ENCODE measurements around the gene MCTP2. TPM values are rescaled to one million over a fixed set of nuclear protein-coding genes. Genes with fewer than 3 reads are reported as not detected.

Gene MCTP2
- total and polyA plus RNA-seq, 2 of the 8 experiments (the other 6 are each of a cell fraction or from before 2014, with no cell fraction given): 3.4 to 4.5 TPM

- no peak overlapping the region for H2AFZ ChIP-seq (ENCODE audit: low read length)
These were observed 33.6 kb downstream of the MCTP2 start for GRCh38 chr15:94265009-94265408.

More at GRCh38 chr15:94265009-94265408, 33.6 kb downstream of the MCTP2 start:
- Histone ChIP-seq H3K18ac (ENCODE audit: extremely low read depth, low read length) (no peak overlapping the region), H2BK5ac (ENCODE audit: low read depth, low read length) (no peak overlapping the region), H3K9me3 (ENCODE audit: insufficient read depth in 2 of 2, low read depth in 1 of 2, low read length in 1 of 2) (no peaks in the 10 kb centered on the region), H3K23me2 (ENCODE audit: low read depth, low read length) (no peaks in the 10 kb centered on the region), H3K36me3 (ENCODE audit: control insufficient read depth in 2 of 4, insufficient read depth in 4 of 4, low read length in 3 of 4) (no peaks in the 10 kb centered on the region), H3K79me1 (ENCODE audit: low read depth, low read length) (no peaks in the 10 kb centered on the region), H3K9ac (replicated peaks in 1 of 4; ENCODE audit: extremely low read depth in 1 of 4, low read depth in 3 of 4, low read length in 3 of 4) (no peak overlapping the region), H3K23ac (ENCODE audit: insufficient read length) (no peak overlapping the region), H3K79me2 (ENCODE audit: control insufficient read depth in 1 of 2, insufficient read depth in 2 of 2, low read length in 2 of 2) (no peaks in the 10 kb centered on the region), H3K56ac (replicated peaks; ENCODE audit: insufficient read length, low read depth, low read length) (no peak overlapping the region), H2AK5ac (ENCODE audit: low read depth, low read length) (no peak overlapping the region), H3K4me1 (replicated peaks in 1 of 4; ENCODE audit: control insufficient read depth in 3 of 4, insufficient read depth in 4 of 4, low read length in 3 of 4) (no peaks in the 10 kb centered on the region), H3K4me3 (ENCODE audit: extremely low read depth in 1 of 4, insufficient read depth in 2 of 4, low read depth in 3 of 4, low read length in 4 of 4) (no peak overlapping the region), H3K14ac (ENCODE audit: insufficient read length) (no peak overlapping the region), H4K8ac (ENCODE audit: extremely low read depth, insufficient read depth, low read length) (no peak overlapping the region), H4K5ac (ENCODE audit: insufficient read length, low read depth, low read length) (no peak overlapping the region), H2BK12ac (ENCODE audit: low read depth, low read length) (no peak overlapping the region), H2BK20ac (ENCODE audit: low read length) (no peak overlapping the region), H3K4me2 (ENCODE audit: insufficient read depth in 1 of 2, low read depth in 2 of 2, low read length in 2 of 2) (no peak overlapping the region), H2BK120ac (replicated peaks; ENCODE audit: low read depth, low read length) (no peak overlapping the region), H3K27ac (ENCODE audit: low read depth, low read length) (no peak overlapping the region), H4K91ac (replicated peaks; ENCODE audit: insufficient read length, low read length) (no peak overlapping the region), H2BK15ac (ENCODE audit: low read length) (no peak overlapping the region), H3K4ac (replicated peaks; ENCODE audit: insufficient read length, low read depth, low read length) (no peak overlapping the region), H3K27me3 (replicated peaks in 1 of 4; ENCODE audit: control insufficient read depth in 3 of 4, extremely low read depth in 1 of 4, insufficient read depth in 3 of 4, low read length in 3 of 4) (no peaks in the 10 kb centered on the region), H4K20me1 (replicated peaks in 1 of 2; ENCODE audit: control insufficient read depth in 1 of 2, insufficient read depth in 2 of 2, low read length in 2 of 2) (no peaks in the 10 kb centered on the region)
- WGBS, 2 experiments (ENCODE audit: extremely low coverage in 1 of 2, insufficient coverage in 1 of 2, insufficient read length in 1 of 2, insufficient replicate concordance in 2 of 2, low coverage in 1 of 2, low lambda C conversion rate in 2 of 2, missing lambda C conversion rate in 1 of 2): 88% methylated on average over 4 of the region's 4 CpGs; no CpG with 5 or more reads in 1 of the 2 experiments
- CTCF ChIA-PET (ENCODE audit: partially characterized antibody): no interaction called here
- POLR2A ChIA-PET (ENCODE audit: partially characterized antibody): no interaction called here
- DNase-seq (ENCODE audit: low read depth in 1 of 2, low spot score in 2 of 2) (no peak), FAIRE-seq (no peak)
- TF ChIP-seq BACH1 (IDR thresholded peaks at IDR 0.05; ENCODE audit: low read length) (no peak), ASH2L (IDR thresholded peaks at IDR 0.05; ENCODE audit: low read length) (no peak), CREB1 (IDR thresholded peaks at IDR 0.05) (no peak), NANOG (IDR thresholded peaks at IDR 0.05; ENCODE audit: insufficient read depth, low read depth, low read length, poor library complexity, severe bottlenecking) (no peak), HDAC6 (IDR thresholded peaks at IDR 0.05; ENCODE audit: low read depth, low read length) (no peak), GABPA (IDR thresholded peaks at IDR 0.05; ENCODE audit: borderline replicate concordance, insufficient read depth, low read length) (no peak), RNF2 (IDR thresholded peaks at IDR 0.05; ENCODE audit: borderline replicate concordance, low read depth, low read length, missing control alignments, poor library complexity, severe bottlenecking) (no peak), TAF1 (IDR thresholded peaks at IDR 0.05; ENCODE audit: low read depth, low read length) (no peak), BRCA1 (IDR thresholded peaks at IDR 0.05; ENCODE audit: low read depth, low read length) (no peak), POLR2AphosphoS5 (IDR thresholded peaks at IDR 0.05; ENCODE audit: low read depth, low read length) (no peak), USF2 (IDR thresholded peaks at IDR 0.05; ENCODE audit: low read length) (no peak)
